ENCODE results near the gene TMEM131. TPM values are rescaled to one million over a fixed set of nuclear protein-coding genes. Genes with fewer than 3 reads are reported as not detected.
A peak's percentile ranks its signal among the peaks of the same experiment; 100 is the strongest.

TMEM131 gene
- total and polyA plus RNA-seq, 10 of the 15 experiments (the other 5 are each of a cell fraction or from before 2014, with no cell fraction given) = 6.0 to 48.2 (median 23.2) TPM

DNA sequence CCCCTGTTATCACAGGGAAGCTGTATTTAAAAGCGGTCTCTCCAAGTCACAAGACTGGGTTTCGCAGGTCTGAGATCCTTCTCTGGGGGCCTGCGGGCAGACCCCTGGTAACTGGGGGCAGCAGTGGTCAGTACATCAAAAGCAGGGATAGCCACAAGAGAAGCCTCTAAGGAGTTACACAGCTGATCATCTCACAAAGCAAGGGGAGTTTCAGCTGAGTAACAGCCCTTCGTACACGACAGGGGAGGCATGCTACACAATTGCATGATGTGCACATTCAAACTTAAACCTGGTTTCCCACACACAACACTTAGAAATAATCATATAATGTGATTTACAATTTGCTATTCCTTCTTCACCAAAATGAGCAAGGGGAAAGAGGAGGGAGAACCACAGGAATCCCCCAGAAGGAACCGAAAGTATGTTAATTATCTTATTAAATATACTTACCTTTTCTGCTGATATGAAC is 87.5 kb downstream of the TMEM131 start (continued):
- TF ChIP-seq TCF12 (IDR thresholded peaks at IDR 0.05; ENCODE audit: low read depth, low read length) (peak; percentile 51; the same call in 1 of the 2 replicates), KAT2A (conservative IDR thresholded peaks at IDR 0.05; ENCODE audit: control insufficient read depth, low read depth, low read length) (no peak), BHLHE40 (IDR thresholded peaks at IDR 0.05; ENCODE audit: borderline replicate concordance in 1 of 2, low read depth in 2 of 2, low read length in 1 of 2) (peak; percentile 63 to 78; a peak in 2 of 4 replicates), TCF3 (IDR thresholded peaks at IDR 0.05; ENCODE audit: borderline replicate concordance, insufficient read depth, low read depth, low read length) (no peak), SPI1 (IDR thresholded peaks at IDR 0.05; ENCODE audit: borderline replicate concordance, insufficient read depth, low read depth, low read length) (peak; percentile 66), NR2C2 (IDR thresholded peaks at IDR 0.05; ENCODE audit: borderline replicate concordance, control insufficient read depth, insufficient read length, low read depth) (no peak), GATAD2B (conservative IDR thresholded peaks at IDR 0.05; ENCODE audit: low read depth) (peak; percentile 85), CBX3 (IDR thresholded peaks at IDR 0.05; ENCODE audit: borderline replicate concordance, low read depth) (no peak), JUND (IDR thresholded peaks at IDR 0.05; ENCODE audit: low read depth, low read length) (no peak), SIN3A (IDR thresholded peaks at IDR 0.05; ENCODE audit: low read depth, low read length) (no peak), PAX5 (IDR thresholded peaks at IDR 0.05; ENCODE audit: borderline replicate concordance, low read depth, low read length) (peak; percentile 70), TBL1XR1 (IDR thresholded peaks at IDR 0.05; ENCODE audit: low read depth, low read length) (no peak), FOXK2 (IDR thresholded peaks at IDR 0.05) (no peak), RBBP5 (conservative IDR thresholded peaks at IDR 0.05) (no peak)
- TF ChIP-seq, protein P1, sequence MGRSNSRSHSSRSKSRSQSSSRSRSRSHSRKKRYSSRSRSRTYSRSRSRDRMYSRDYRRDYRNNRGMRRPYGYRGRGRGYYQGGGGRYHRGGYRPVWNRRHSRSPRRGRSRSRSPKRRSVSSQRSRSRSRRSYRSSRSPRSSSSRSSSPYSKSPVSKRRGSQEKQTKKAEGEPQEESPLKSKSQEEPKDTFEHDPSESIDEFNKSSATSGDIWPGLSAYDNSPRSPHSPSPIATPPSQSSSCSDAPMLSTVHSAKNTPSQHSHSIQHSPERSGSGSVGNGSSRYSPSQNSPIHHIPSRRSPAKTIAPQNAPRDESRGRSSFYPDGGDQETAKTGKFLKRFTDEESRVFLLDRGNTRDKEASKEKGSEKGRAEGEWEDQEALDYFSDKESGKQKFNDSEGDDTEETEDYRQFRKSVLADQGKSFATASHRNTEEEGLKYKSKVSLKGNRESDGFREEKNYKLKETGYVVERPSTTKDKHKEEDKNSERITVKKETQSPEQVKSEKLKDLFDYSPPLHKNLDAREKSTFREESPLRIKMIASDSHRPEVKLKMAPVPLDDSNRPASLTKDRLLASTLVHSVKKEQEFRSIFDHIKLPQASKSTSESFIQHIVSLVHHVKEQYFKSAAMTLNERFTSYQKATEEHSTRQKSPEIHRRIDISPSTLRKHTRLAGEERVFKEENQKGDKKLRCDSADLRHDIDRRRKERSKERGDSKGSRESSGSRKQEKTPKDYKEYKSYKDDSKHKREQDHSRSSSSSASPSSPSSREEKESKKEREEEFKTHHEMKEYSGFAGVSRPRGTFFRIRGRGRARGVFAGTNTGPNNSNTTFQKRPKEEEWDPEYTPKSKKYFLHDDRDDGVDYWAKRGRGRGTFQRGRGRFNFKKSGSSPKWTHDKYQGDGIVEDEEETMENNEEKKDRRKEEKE (IDR thresholded peaks at IDR 0.05) = no peak
- TF ChIP-seq, protein P2, sequence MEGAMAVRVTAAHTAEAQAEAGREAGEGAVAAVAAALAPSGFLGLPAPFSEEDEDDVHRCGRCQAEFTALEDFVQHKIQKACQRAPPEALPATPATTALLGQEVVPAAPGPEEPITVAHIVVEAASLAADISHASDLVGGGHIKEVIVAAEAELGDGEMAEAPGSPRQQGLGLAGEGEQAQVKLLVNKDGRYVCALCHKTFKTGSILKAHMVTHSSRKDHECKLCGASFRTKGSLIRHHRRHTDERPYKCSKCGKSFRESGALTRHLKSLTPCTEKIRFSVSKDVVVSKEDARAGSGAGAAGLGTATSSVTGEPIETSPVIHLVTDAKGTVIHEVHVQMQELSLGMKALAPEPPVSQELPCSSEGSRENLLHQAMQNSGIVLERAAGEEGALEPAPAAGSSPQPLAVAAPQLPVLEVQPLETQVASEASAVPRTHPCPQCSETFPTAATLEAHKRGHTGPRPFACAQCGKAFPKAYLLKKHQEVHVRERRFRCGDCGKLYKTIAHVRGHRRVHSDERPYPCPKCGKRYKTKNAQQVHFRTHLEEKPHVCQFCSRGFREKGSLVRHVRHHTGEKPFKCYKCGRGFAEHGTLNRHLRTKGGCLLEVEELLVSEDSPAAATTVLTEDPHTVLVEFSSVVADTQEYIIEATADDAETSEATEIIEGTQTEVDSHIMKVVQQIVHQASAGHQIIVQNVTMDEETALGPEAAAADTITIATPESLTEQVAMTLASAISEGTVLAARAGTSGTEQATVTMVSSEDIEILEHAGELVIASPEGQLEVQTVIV (IDR thresholded peaks at IDR 0.05; ENCODE audit: borderline replicate concordance, partially characterized antibody) = no peak
- TF ChIP-seq, protein P3, sequence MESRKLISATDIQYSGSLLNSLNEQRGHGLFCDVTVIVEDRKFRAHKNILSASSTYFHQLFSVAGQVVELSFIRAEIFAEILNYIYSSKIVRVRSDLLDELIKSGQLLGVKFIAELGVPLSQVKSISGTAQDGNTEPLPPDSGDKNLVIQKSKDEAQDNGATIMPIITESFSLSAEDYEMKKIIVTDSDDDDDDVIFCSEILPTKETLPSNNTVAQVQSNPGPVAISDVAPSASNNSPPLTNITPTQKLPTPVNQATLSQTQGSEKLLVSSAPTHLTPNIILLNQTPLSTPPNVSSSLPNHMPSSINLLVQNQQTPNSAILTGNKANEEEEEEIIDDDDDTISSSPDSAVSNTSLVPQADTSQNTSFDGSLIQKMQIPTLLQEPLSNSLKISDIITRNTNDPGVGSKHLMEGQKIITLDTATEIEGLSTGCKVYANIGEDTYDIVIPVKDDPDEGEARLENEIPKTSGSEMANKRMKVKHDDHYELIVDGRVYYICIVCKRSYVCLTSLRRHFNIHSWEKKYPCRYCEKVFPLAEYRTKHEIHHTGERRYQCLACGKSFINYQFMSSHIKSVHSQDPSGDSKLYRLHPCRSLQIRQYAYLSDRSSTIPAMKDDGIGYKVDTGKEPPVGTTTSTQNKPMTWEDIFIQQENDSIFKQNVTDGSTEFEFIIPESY (IDR thresholded peaks at IDR 0.05) = no peak
- TF ChIP-seq, protein P4, sequence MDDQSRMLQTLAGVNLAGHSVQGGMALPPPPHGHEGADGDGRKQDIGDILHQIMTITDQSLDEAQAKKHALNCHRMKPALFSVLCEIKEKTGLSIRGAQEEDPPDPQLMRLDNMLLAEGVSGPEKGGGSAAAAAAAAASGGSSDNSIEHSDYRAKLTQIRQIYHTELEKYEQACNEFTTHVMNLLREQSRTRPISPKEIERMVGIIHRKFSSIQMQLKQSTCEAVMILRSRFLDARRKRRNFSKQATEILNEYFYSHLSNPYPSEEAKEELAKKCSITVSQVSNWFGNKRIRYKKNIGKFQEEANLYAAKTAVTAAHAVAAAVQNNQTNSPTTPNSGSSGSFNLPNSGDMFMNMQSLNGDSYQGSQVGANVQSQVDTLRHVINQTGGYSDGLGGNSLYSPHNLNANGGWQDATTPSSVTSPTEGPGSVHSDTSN (IDR thresholded peaks at IDR 0.05; ENCODE audit: insufficient replicate concordance, low read depth, low read length) = no peak
- TF ChIP-seq, protein P5, sequence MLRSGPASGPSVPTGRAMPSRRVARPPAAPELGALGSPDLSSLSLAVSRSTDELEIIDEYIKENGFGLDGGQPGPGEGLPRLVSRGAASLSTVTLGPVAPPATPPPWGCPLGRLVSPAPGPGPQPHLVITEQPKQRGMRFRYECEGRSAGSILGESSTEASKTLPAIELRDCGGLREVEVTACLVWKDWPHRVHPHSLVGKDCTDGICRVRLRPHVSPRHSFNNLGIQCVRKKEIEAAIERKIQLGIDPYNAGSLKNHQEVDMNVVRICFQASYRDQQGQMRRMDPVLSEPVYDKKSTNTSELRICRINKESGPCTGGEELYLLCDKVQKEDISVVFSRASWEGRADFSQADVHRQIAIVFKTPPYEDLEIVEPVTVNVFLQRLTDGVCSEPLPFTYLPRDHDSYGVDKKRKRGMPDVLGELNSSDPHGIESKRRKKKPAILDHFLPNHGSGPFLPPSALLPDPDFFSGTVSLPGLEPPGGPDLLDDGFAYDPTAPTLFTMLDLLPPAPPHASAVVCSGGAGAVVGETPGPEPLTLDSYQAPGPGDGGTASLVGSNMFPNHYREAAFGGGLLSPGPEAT (IDR thresholded peaks at IDR 0.05; ENCODE audit: low read depth) = peak; percentile 90

Data from GM12878 (cell line).